GM12875 (cell line): Measurements from ENCODE around the gene CTNNBIP1.
A peak's percentile ranks its signal among the peaks of the same experiment; 100 is the strongest.

Experiments
- H3K4me3 ChIP-seq: one replicate; pipeline ENCODE4 v1.5.1; 2011; ENCODE audit warnings: low read depth, low read length, control low read depth
- TF ChIP-seq, protein P1 (sequence below): IDR thresholded peaks from 2 replicates; pipeline ENCODE4 v1.5.1; 2011; ENCODE audit warnings: low read depth, mild to moderate bottlenecking, control low read depth, inconsistent platforms, low read length, moderate library complexity, borderline replicate concordance; ENCODE audit not compliant: insufficient read depth

The CTNNBIP1 gene

GRCh38 chr1:9874959-9875635 lies 35.0 kb downstream of the CTNNBIP1 start:
- H3K4me3 ChIP-seq = no peak overlapping the region
- TF ChIP-seq, protein P1, sequence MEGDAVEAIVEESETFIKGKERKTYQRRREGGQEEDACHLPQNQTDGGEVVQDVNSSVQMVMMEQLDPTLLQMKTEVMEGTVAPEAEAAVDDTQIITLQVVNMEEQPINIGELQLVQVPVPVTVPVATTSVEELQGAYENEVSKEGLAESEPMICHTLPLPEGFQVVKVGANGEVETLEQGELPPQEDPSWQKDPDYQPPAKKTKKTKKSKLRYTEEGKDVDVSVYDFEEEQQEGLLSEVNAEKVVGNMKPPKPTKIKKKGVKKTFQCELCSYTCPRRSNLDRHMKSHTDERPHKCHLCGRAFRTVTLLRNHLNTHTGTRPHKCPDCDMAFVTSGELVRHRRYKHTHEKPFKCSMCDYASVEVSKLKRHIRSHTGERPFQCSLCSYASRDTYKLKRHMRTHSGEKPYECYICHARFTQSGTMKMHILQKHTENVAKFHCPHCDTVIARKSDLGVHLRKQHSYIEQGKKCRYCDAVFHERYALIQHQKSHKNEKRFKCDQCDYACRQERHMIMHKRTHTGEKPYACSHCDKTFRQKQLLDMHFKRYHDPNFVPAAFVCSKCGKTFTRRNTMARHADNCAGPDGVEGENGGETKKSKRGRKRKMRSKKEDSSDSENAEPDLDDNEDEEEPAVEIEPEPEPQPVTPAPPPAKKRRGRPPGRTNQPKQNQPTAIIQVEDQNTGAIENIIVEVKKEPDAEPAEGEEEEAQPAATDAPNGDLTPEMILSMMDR = peak; percentile 93

GRCh38 chr1:9874412-9874811 lies 35.7 kb downstream of the CTNNBIP1 start:
- no peak overlapping the region for H3K4me3 ChIP-seq
- TF ChIP-seq, protein P1 = no peak

DNA sequence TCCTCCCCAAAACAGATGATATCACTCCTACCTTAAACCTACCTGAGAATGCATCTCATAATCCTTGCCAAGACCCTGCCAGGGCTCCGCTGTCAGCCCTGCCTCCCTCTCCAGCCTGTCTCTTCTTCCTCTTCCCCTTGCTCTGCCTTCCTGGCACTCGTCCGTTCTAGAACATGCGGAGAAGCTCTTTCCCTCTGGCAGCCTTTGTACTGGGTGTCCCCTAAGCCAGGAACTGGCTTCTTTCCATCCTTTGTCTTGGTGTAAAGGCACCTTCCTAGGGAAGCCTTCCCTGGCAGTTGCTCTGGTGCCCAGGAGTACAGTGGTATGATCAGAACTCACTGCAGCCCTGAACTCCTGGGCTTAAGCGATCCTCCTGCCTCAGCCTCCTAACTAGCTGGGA lies 36.1 kb downstream of the CTNNBIP1 start:
- TF ChIP-seq, protein P1 = no peak
- no peak overlapping the region for H3K4me3 ChIP-seq

GRCh38 chr1:9873385-9873784 lies 36.7 kb downstream of the CTNNBIP1 start:
- TF ChIP-seq, protein P1 = no peak
- no peak overlapping the region for H3K4me3 ChIP-seq

DNA sequence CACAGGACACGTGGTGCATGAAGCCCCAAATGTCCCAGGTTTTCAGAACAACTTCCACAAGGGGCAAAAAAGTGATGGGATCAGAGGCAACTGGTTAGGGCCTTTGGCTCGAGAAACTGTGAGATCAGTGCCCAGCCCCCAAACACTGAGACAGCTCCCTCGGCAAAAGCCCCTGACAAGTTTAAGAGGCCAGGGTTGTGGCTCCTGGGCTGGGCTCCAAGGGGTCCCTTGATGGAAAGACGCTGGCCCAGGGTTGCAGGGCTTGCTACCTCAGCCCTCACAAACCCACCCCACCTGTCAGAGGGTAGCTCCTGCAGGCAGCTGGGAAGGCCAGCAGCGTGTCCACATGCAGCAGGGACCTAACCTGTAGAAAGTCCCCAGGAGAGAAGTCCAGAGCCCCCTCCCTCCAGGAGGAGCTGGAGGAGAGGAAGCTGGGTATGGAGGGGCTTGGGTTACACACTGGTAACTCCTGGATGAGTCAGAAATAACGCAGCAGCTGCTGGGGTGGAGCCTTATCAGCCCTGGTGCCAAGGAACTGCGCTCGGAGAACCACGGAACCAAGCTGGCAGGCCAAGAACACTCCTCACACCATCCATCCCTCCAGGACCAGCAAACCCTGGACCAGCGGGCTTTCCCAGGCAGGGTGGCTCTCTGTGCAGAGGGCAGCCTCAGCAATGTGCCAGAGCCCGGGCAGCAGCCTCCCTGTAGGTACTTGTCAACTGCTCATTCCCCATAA lies 37.5 kb downstream of the CTNNBIP1 start:
- TF ChIP-seq, protein P1 = no peak
- no peak overlapping the region for H3K4me3 ChIP-seq

GRCh38 chr1:9871707-9872425 lies 38.2 kb downstream of the CTNNBIP1 start:
- TF ChIP-seq, protein P1 = no peak
- H3K4me3 ChIP-seq = no peak overlapping the region
